H1 (cell line): ENCODE results near the gene BBS9.

Experiments used
- BACH1 ChIP-seq: IDR thresholded peaks from 2 replicates; pipeline ENCODE4 v1.6.1; 2012; ENCODE audit warnings: low read length, improper control_type of control experiment
- BCL11A ChIP-seq, 2 experiments: IDR thresholded peaks; one replicate each; pipeline ENCODE4 v1.6.1; 2011; ENCODE audit warnings: low read depth in 2 of 2, low read length in 2 of 2, mild to moderate bottlenecking in 2 of 2
- CBX5 ChIP-seq: fragments of 300-800, 300-1000 bp; sonication (generic); IDR thresholded peaks from 2 replicates; pipeline ENCODE4 v1.7.1; 2016; ENCODE audit warnings: antibody characterized with exemption, low read length, low read depth
- CREB1 ChIP-seq: IDR thresholded peaks from 2 replicates; pipeline ENCODE4 v1.6.1; 2012; ENCODE audit warnings: inconsistent platforms
- JUND ChIP-seq: IDR thresholded peaks from 2 replicates; pipeline ENCODE4 v1.6.1; 2011; ENCODE audit warnings: mild to moderate bottlenecking, improper control_type of control experiment, low read length
- POLR2A ChIP-seq, 2 experiments: IDR thresholded peaks; 1 replicate in 1 of 2; 2 replicates in 1 of 2; pipeline ENCODE4 v1.6.1; 2011; ENCODE audit warnings: low read depth in 2 of 2, low read length in 2 of 2, mild to moderate bottlenecking in 2 of 2; ENCODE audit errors: control extremely low read depth in 1 of 2
- SRF ChIP-seq: IDR thresholded peaks from 2 replicates; pipeline ENCODE4 v1.6.1; 2011; ENCODE audit warnings: mild to moderate bottlenecking, low read depth, low read length, moderate library complexity
- YY1 ChIP-seq: IDR thresholded peaks from 2 replicates; pipeline ENCODE4 v1.6.1; 2011; ENCODE audit warnings: low read depth, mild to moderate bottlenecking, low read length
- ZNF274 ChIP-seq: IDR thresholded peaks from 2 replicates; pipeline ENCODE4 v1.7.0; 2012; ENCODE audit warnings: low read length, borderline replicate concordance; ENCODE audit errors: extremely low read depth

- TF ChIP-seq BACH1 (no peak), POLR2A (IDR thresholded peaks at IDR 0.05; ENCODE audit: control extremely low read depth in 1 of 2, low read depth in 2 of 2, low read length in 2 of 2) (no peak), ZNF274 (no peak), JUND (no peak), BCL11A (IDR thresholded peaks at IDR 0.05; ENCODE audit: low read depth in 2 of 2, low read length in 2 of 2) (no peak), SRF (no peak), CBX5 (no peak), CREB1 (no peak), YY1 (no peak)
Observed at GRCh38 chr7:33597181-33597580, 467.8 kb downstream of the BBS9 start.
